SIG-M5 treated with dmso at 0.1 percent for 504 hours (cell line): ENCODE results near the gene CT47B1.
A peak's percentile ranks its signal among the peaks of the same experiment; 100 is the strongest.
"Not testable (repeated sequence)": the region's sequence is repeated elsewhere in the genome, so short reads cannot be mapped to it uniquely, and the experiment has no call there.

Experiments
- DNase-seq: peaks from one replicate; lab custom pipeline; 2025; ENCODE audit not compliant: unreplicated experiment; lab: John Stamatoyannopoulos, UW

The CT47B1 gene

GRCh38 chrX:120875766-120876165, at the start of gene CT47B1:
TSS of gene CT47B1 (minus strand) at chrX:120875866. CDS start at chrX:120875670, 196 bp downstream.
- DNase-seq: not testable (repeated sequence)

DNA sequence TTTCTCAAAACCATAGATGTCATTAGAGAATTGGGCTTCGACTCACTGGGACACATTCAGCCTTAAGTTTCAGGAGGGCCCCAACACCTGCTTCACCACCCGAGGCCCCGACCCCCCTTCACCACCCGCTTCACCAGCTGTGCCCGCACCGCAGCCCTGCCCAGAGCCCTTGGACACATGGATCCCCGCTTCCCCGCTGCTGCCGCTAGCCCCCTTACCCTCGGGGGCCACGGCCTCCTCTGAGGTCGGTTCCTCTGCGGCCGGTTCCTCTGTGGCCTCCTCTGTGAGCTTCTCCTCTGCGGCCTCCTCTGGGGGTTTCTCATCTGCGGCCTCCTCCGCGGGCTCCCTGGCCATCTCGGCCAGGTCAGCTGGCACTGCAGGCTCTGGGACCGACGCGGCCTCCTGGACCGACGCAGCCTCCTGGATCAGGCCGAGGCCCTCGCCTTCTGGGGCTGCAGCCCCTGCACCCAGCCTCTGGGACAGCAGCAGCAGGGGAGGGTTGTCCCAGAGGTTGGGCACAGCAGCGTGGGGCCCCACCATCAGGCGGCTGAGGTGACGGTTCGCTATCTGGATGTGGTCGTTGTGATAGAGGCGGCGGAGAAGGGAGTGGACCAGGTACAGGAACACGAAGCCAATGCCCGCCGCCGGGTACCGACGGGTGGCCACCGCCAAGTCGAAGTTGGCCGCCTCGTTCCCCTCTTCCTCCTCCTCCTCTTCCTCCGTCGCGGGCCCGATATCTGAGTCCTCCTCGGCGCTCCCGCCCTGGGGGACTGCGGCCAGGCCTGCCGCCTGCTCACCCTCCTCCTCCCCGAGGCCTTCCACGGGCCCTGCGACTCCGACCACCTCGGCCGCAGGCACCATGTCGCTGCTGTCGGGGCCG, 748 bp downstream of the CT47B1 start:
- DNase-seq: no peak

GRCh38 chrX:120857240-120857639, 18.4 kb downstream of the CT47B1 start:
- DNase-seq: peak; percentile 0

- DNase-seq: no peak
Observed at GRCh38 chrX:120840827-120841226, 34.8 kb downstream of the CT47B1 start.

GRCh38 chrX:120839491-120839890, 36.2 kb downstream of the CT47B1 start:
- no peak for DNase-seq

- not testable (repeated sequence) for DNase-seq
Observed at GRCh38 chrX:120827213-120827612, 48.5 kb downstream of the CT47B1 start.

- no peak for DNase-seq
Observed at GRCh38 chrX:120825146-120825545, 50.5 kb downstream of the CT47B1 start.

- DNase-seq: no peak
Observed at GRCh38 chrX:120824021-120824420, 51.6 kb downstream of the CT47B1 start.

GRCh38 chrX:120823556-120823955, 52.1 kb downstream of the CT47B1 start:
- DNase-seq: no peak
